Activated CD8-positive, alpha-beta T cell treated with anti-CD3 and anti-CD28 coated beads, Interleukin-2, amount 10 ng/mL, durations not matched to agents 7 days and 5 days (primary cell): ENCODE results near the gene ARL6. TPM values are rescaled to one million over a fixed set of nuclear protein-coding genes. Genes with fewer than 3 reads are reported as not detected.

Source experiments
- ATAC-seq: fragments of 150-1000 bp; cut with Tn5 transposase; one replicate; pipeline ENCODE4 v1.10.0; 2021; ENCODE audit warnings: moderate library complexity
- CTCF ChIA-PET: fragments of 350-600 bp; sonication (Branson Sonifier 250); formaldehyde crosslinking; loops from one replicate; lab custom pipeline; 2021; ENCODE audit warnings: antibody characterized with exemption; lab: Charles Lee
- POLR2A ChIA-PET: fragments of 350-600 bp; sonication (Branson Sonifier 250); formaldehyde crosslinking; loops from one replicate; lab custom pipeline; 2021; ENCODE audit warnings: antibody characterized with exemption; lab: Charles Lee
- DNase-seq: peaks from one replicate; pipeline ENCODE4 v3.0.0-alpha.2; 2020
- H3K27ac Mint-ChIP-seq: one replicate; pipeline ENCODE4 v1.8.0; 2021; ENCODE audit warnings: mild to moderate bottlenecking, mixed read lengths
- H3K27me3 Mint-ChIP-seq: one replicate; pipeline ENCODE4 v1.8.0; 2021; ENCODE audit warnings: low read depth, mixed read lengths
- H3K36me3 Mint-ChIP-seq: one replicate; pipeline ENCODE4 v1.8.0; 2021; ENCODE audit warnings: low read depth, mixed read lengths
- H3K4me1 Mint-ChIP-seq: one replicate; pipeline ENCODE4 v1.8.0; 2021; ENCODE audit warnings: low read depth, mixed read lengths
- H3K4me3 Mint-ChIP-seq: one replicate; pipeline ENCODE4 v1.8.0; 2021; ENCODE audit warnings: mild to moderate bottlenecking, mixed read lengths
- H3K9me3 Mint-ChIP-seq: one replicate; pipeline ENCODE4 v1.8.0; 2022; ENCODE audit warnings: mixed read lengths; ENCODE audit not compliant: insufficient read depth
- total RNA-seq, 2 experiments: library from RNA; stranded (reverse); gene quantifications; one replicate each; pipeline ENCODE4 v1.2.3, GENCODE V29; 2021

Gene ARL6
- 1 to 10 TPM; 5.0 to 6.6 TPM for total RNA-seq

DNA sequence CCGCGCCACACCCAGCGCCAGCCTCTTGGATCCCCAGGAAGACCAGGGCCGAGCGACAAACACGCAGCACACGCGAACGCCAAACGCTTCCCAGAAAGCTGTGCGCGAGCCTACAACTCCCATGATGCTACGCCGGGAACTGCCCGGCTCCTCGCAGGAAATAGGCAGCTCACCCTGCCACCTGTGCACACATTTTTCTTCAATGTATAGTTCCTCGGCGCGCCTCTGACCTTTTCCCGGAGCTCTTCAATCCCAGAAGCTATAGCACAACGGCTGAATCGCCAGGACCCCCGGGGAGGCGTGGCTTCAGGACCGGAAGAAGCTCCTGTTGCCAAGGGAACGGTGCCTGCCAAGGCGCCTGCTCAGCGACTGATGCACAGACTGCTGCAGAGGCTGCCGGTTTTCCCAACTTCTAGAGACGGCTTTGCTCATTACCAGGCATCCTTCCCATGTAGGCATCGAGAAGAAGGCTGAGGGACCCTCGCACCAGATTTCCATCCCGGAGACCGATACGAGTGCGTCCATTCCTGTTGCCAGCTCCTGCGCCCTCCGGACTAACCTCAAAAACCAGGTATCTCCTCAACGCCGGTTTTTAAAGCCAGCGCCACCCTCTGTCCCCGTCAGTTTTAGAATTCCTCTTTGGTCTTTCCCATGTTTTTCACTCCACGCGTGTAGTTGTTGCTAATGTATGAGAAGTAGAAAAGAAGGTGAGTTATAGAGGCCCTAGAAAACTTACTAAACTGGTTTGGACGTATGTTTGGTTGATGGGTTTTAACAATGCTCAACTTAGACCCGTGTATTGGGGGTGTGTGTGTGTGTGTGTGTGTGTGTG, at the start of gene ARL6:
Gene ARL6, plus strand, starts transcription at position 352 of the 832 bp plus-strand sequence. CDS start 3,350 bp downstream, outside the sequence.
- ChIA-PET POLR2A (interaction anchor here (0.7 to 1.2 kb wide), 3 partner anchors 57 to 1137 kb away, joined by 3 to 5 read pairs (median 3); partner anchors contain the start of gene DCBLD2), CTCF (interaction anchor here (0.6 to 2.1 kb wide), 6 partner anchors 9 to 258 kb away, joined by 3 to 10 read pairs (median 5); partner anchors contain the start of gene RIOX2)
- Mint-ChIP-seq H3K27me3 (peaks cover 3% of the 10 kb centered on the region), H3K27ac (peak within 1 kb of the TSS; percentile 89), H3K9me3 (no peaks in the 10 kb centered on the region), H3K4me3 (peak within 1 kb of the TSS; percentile 98), H3K36me3 (no peaks in the 10 kb centered on the region), H3K4me1 (peaks cover 23% of the 10 kb centered on the region)
- DNase-seq (peak; percentile 80), ATAC-seq (peak; percentile 95)

- Mint-ChIP-seq H3K36me3 (no peaks in the 10 kb centered on the region), H3K9me3 (no peaks in the 10 kb centered on the region), H3K4me3 (no peak overlapping the region), H3K27me3 (peaks cover 13% of the 10 kb centered on the region), H3K4me1 (no peaks in the 10 kb centered on the region), H3K27ac (no peak overlapping the region)
- ChIA-PET CTCF (interaction anchor here (0.6 to 2.7 kb wide), 13 partner anchors 9 to 857 kb away, joined by 3 to 12 read pairs (median 3); partner anchors contain the start of gene ARL6), POLR2A (no interaction called here)
- peak; percentile 85 for ATAC-seq
- DNase-seq, result peak; percentile 74
Measured at GRCh38 chr3:97719156-97719821, 45.3 kb upstream of the ARL6 start.

DNA sequence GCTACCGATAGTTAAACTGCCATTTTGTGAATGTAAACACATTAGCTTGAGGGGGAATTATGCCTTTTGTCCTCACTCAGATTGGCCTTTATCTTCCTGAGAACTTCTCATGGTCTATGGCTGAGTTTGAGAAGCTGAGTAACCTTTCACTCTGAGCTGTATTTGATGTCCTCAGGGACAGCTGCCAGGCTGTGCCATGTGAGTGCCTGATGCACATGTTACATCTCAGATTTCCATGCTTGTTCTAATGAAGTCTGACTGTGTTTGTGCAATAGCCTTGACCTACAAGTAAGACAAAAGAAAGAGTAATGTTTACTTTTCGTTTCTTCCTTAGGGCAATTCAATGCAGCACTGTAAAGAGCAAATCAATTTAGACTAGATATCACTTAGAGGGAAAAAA, 44.1 kb upstream of the ARL6 start:
- H3K27me3 Mint-ChIP-seq, result peaks cover 13% of the 10 kb centered on the region
- ATAC-seq (no peak), DNase-seq (no peak)
- ChIA-PET CTCF (interaction anchor here (1.2 to 2.7 kb wide), 3 partner anchors 10 to 303 kb away, joined by 3 to 12 read pairs (median 9); no protein-coding TSS in a partner anchor), POLR2A (interaction anchor here (0.8 kb wide), 1 partner anchor 16 kb away, joined by 3 read pairs; no protein-coding TSS in a partner anchor)
- H3K27ac Mint-ChIP-seq, result no peak overlapping the region
- H3K36me3 Mint-ChIP-seq, result no peaks in the 10 kb centered on the region
- no peaks in the 10 kb centered on the region for H3K9me3 Mint-ChIP-seq
- H3K4me3 Mint-ChIP-seq, result no peak overlapping the region
- H3K4me1 Mint-ChIP-seq, result no peaks in the 10 kb centered on the region

DNA sequence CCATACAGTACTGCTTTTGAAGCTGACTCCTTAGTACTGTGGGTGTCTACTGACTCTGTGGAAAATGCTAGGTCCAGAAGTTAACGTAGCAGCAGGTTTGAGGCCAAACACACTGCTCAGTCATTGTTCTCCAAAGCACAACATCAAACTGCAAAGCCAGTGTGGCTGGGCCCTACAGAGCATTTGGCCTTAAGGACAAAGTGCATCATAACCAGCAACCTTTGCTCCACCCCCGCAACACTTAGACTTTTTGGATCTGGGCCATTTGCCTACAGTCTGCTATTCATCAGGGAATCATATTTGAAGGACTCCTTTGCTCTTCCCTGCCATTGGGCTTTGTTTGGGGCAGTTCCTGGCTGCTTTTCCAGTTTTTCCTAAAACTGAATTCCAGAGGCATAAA, 43.1 kb upstream of the ARL6 start:
- no peaks in the 10 kb centered on the region for H3K9me3 Mint-ChIP-seq
- no peak overlapping the region for H3K27ac Mint-ChIP-seq
- no peak overlapping the region for H3K4me3 Mint-ChIP-seq
- no peaks in the 10 kb centered on the region for H3K36me3 Mint-ChIP-seq
- H3K4me1 Mint-ChIP-seq, result no peaks in the 10 kb centered on the region
- ATAC-seq (no peak), DNase-seq (no peak)
- CTCF ChIA-PET, result no interaction called here
- H3K27me3 Mint-ChIP-seq, result peaks cover 15% of the 10 kb centered on the region
- POLR2A ChIA-PET, result no interaction called here

DNA sequence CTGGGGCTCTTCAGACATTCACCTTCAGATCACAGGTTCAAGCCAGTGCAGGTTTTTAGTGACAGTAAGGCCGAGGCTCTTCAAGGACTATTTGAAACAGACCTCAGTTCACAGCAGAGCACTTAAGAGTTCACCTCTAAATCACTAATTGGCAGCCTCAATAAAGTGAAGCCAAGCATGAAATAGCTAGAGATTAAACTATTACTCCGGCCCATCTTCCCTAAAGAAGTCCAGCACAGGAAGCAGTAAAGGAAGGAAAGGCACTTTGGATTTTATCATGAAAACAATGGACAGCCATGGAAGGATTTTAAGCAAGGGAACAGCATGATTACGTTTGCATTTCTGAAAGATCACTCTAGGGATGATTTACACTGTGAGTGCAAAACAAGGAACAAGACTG, 27.6 kb upstream of the ARL6 start:
- no peak for ATAC-seq
- Mint-ChIP-seq H3K27me3 (peaks cover 28% of the 10 kb centered on the region), H3K9me3 (no peaks in the 10 kb centered on the region), H3K27ac (no peak overlapping the region), H3K36me3 (no peaks in the 10 kb centered on the region), H3K4me3 (no peak overlapping the region), H3K4me1 (no peaks in the 10 kb centered on the region)
- ChIA-PET CTCF (no interaction called here), POLR2A (interaction anchor here (0.5 kb wide), 1 partner anchor 17 kb away, joined by 3 read pairs; no protein-coding TSS in a partner anchor)
- no peak for DNase-seq

- POLR2A ChIA-PET, result no interaction called here
- Mint-ChIP-seq H3K27ac (no peak overlapping the region), H3K9me3 (no peaks in the 10 kb centered on the region), H3K27me3 (peaks cover 29% of the 10 kb centered on the region), H3K36me3 (no peaks in the 10 kb centered on the region), H3K4me1 (no peaks in the 10 kb centered on the region), H3K4me3 (no peak overlapping the region)
- ATAC-seq, result no peak
- CTCF ChIA-PET, result no interaction called here
- DNase-seq, result no peak
Measured at GRCh38 chr3:97738761-97739160, 25.8 kb upstream of the ARL6 start.

- ATAC-seq (no peak), DNase-seq (no peak)
- Mint-ChIP-seq H3K9me3 (no peaks in the 10 kb centered on the region), H3K4me1 (no peaks in the 10 kb centered on the region), H3K36me3 (no peaks in the 10 kb centered on the region), H3K4me3 (no peak overlapping the region), H3K27me3 (peaks cover 32% of the 10 kb centered on the region), H3K27ac (no peak overlapping the region)
- ChIA-PET CTCF (no interaction called here), POLR2A (no interaction called here)
Measured at GRCh38 chr3:97742036-97742435, 22.5 kb upstream of the ARL6 start.

DNA sequence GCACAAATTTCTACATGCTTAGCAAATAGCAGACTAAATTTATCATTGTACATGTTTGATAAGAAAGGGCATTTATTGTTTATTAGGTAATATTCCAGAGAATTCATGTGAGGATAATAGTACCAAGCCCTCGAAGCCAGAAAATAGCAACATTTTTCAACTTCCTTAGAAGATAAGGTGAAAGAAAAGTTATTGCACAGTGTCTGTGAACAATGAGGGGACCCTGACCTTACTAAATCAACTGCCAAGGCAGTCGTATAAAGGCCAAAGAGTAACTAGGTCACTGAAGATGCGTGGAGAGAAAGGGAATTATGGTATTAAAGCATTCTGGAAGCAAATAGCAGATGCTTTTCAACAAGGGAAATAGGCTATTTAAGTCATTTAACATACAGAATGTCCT, 20.3 kb upstream of the ARL6 start:
- ATAC-seq (no peak), DNase-seq (no peak)
- Mint-ChIP-seq H3K36me3 (no peaks in the 10 kb centered on the region), H3K4me1 (no peaks in the 10 kb centered on the region), H3K4me3 (no peak overlapping the region), H3K27ac (no peak overlapping the region), H3K9me3 (no peaks in the 10 kb centered on the region), H3K27me3 (peaks cover 24% of the 10 kb centered on the region)
- ChIA-PET CTCF (no interaction called here), POLR2A (no interaction called here)

GRCh38 chr3:97763586-97764406, 762 bp upstream of the ARL6 start:
- no peaks in the 10 kb centered on the region for H3K36me3 Mint-ChIP-seq
- H3K4me1 Mint-ChIP-seq, result peaks cover 23% of the 10 kb centered on the region
- POLR2A ChIA-PET, result interaction anchor here (0.7 to 1.2 kb wide), 3 partner anchors 57 to 1138 kb away, joined by 3 to 5 read pairs (median 3); partner anchors contain the start of gene DCBLD2
- no peaks in the 10 kb centered on the region for H3K9me3 Mint-ChIP-seq
- CTCF ChIA-PET, result interaction anchor here (1.0 to 2.1 kb wide), 5 partner anchors 8 to 259 kb away, joined by 3 to 10 read pairs (median 5); partner anchors contain the start of gene RIOX2
- peaks cover 9% of the 10 kb centered on the region for H3K27me3 Mint-ChIP-seq
- peak overlapping the region; percentile 89 for H3K27ac Mint-ChIP-seq
- no peak for ATAC-seq
- DNase-seq, result no peak
- H3K4me3 Mint-ChIP-seq, result peak overlapping the region; percentile 98

DNA sequence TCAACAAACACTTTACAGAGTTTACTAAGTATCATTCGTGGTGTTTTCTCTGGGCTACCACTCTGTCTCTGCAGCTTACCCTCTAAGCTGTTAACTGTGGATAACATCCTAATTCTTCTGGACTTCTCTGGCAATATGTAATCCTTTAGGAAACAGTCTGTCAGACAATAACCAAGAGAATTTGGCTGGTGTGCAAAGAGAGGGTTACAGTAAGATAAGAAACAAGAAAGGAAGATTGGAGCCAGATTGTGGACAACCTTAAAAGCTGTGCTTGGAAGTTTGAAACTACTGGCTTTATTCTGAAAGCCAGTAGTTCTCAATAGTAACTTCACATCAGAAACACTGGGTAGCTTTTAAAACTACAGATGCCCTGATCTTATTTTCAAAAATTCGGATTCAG, 778 bp downstream of the ARL6 start:
- H3K27me3 Mint-ChIP-seq, result peaks cover 3% of the 10 kb centered on the region
- H3K9me3 Mint-ChIP-seq, result no peaks in the 10 kb centered on the region
- no peak overlapping the region for H3K27ac Mint-ChIP-seq
- H3K4me3 Mint-ChIP-seq, result peak overlapping the region; percentile 98
- ATAC-seq (no peak), DNase-seq (no peak)
- peaks cover under 1% of the 10 kb centered on the region for H3K36me3 Mint-ChIP-seq
- CTCF ChIA-PET, result interaction anchor here (1.5 to 2.1 kb wide), 2 partner anchors 206 to 257 kb away, joined by 5 to 10 read pairs; partner anchors contain the start of gene RIOX2
- H3K4me1 Mint-ChIP-seq, result peaks cover 23% of the 10 kb centered on the region
- POLR2A ChIA-PET, result interaction anchor here (1.1 kb wide), 1 partner anchor 1136 kb away, joined by 3 read pairs; the partner anchor contains the start of gene DCBLD2

DNA sequence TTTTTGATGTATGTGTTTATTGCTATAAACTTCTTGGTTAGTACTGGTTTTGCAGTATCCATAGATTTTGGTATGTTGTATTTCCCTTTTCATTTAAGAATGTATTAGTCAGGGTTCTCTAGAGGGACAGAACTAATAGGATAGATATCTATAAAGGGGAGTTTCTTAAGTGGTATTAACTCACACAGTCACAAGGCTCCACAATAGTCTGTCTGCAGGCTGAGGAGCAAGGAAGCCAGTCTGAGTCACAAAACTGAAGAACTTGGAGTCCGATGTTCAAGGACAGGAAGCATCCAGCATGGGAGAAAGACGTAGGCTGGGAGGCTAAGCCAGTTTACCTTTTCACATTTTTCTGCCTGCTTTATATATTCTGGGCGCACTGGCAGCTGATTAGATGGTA, 8.4 kb downstream of the ARL6 start:
- DNase-seq (no peak), ATAC-seq (no peak)
- H3K4me1 Mint-ChIP-seq, result no peaks in the 10 kb centered on the region
- H3K4me3 Mint-ChIP-seq, result no peak overlapping the region
- POLR2A ChIA-PET, result no interaction called here
- CTCF ChIA-PET, result no interaction called here
- no peak overlapping the region for H3K27ac Mint-ChIP-seq
- peaks cover 13% of the 10 kb centered on the region for H3K36me3 Mint-ChIP-seq
- H3K27me3 Mint-ChIP-seq, result no peaks in the 10 kb centered on the region
- no peaks in the 10 kb centered on the region for H3K9me3 Mint-ChIP-seq
